Cortex of kidney (tissue), 1 donor: ENCODE measurements around the gene PLEKHM2.
"Not testable (repeated sequence)": the region's sequence is repeated elsewhere in the genome, so short reads cannot be mapped to it uniquely, and the experiment has no call there.

Source experiments
- DNase-seq: peaks from one replicate; lab custom pipeline; 2025; lab: John Stamatoyannopoulos, UW

PLEKHM2 gene

DNA sequence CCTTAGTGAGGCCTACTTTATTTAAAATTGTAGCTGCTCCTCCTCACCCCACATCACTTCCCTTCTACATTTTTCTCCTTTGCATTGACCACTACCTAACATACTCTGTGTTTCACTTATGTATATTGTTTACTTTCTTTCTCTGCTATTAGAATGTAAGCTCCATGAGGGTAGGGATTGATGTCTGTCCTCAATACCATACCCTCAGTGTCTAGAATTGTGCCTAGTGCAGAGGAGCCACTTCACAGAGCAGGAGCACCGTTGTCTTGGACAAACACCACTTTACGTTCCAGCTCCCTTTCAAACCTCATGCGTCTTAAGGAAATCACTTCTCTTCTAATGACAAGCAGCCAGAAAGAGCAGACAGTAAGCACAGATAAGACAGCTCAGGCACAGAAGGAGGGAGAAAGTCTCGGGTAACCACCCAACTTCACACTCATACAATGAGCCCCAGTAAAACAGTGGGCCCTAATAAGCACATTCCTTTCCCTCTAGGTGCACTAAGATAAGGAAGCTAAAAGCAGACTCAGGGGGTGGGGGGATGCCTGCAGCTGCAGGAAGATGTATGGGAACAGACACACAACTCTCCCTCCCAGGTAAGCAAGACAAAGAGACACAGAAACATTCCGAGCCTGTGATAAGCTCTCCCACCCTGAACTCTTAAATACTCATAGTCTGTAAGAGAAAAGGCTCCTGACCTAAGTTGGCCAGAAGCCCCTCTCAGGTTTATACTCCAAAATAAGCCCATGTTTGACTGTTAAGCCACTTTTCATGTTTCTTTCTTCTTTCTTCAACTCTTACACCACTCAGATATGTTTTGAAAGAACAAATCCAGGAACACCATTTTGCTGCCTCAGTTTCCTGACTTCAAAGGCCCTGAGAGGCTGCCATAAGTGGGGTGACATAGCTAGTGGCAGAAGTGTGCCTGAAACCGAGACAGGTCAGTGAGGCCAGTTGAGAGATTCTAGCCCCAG, 7.1 kb upstream of the PLEKHM2 start:
- no peak for DNase-seq

DNA sequence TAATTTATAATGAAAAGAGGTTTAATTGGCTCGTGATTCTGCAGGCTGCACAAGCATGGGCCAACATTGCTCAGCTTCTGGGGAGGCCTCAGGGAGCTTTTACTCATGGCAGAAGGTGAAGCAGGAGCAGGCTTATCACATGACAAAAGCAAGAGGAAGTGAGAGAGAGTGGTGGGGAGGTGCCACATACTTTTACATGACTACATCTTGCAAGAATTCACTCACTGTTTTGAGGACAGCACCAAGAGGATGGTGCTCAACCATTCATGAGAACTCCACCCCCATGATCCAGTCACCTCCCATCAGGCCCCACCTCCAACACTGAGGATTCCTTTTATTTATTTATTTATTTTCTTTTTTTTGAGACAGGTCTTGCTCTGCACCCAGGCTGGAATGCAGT, 5.5 kb upstream of the PLEKHM2 start:
- no peak for DNase-seq

DNA sequence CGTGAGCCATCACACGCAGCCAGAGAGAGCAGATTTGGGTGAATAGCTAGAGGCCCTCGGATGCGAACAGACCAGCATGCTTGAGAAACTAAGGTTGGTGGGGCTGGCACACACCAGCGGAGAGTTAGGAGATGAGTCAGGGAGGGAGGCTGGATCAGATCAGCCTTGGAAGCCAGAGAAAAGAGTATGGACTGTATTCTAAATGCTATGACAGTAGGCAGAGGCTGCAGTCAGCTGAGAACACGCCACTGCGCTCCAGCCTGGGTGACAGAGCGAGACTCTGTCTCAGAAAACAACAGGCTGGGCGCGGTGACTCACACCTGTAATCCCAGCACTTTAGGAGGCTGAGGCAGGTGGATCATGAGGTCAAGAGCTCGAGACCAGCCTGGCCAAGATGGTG, 4.0 kb upstream of the PLEKHM2 start:
- DNase-seq, result no peak

DNA sequence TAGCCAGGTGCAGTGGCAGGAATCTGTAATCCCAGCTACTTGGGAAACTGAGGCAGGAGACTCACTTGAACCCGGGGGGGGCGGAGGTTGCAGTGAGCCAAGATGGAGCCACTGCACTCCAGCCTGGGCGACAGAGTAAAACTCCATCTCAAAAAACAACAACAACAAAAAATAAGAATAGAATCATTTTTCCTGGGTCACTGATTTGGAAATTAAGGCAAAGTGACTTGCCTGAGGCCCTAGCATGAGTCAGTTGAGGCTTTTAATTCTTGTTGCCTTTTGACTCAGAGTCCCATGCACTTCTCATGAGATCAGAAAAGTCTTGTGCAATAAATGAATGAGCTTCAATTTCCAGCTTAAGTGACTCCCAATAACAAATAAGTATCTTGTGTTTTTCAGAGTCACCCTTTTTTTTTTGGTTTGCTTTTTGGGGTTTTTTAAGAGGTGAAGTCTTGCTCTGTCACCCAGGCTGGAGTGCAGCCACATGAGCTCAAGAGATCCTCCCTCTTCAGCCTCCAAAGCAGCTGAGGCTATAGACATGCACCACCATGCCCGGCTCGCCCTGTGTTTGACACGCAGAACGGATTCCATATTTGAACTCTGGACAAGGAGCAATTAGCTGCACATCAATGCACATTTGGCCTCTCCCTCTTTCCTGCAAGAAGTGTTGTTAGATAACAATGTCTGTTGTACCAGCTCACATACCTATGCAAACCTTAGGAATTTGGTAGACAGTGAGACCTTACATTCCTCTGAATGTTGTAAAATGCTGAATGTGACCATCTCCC, 3.4 kb upstream of the PLEKHM2 start:
- DNase-seq, result no peak

DNA sequence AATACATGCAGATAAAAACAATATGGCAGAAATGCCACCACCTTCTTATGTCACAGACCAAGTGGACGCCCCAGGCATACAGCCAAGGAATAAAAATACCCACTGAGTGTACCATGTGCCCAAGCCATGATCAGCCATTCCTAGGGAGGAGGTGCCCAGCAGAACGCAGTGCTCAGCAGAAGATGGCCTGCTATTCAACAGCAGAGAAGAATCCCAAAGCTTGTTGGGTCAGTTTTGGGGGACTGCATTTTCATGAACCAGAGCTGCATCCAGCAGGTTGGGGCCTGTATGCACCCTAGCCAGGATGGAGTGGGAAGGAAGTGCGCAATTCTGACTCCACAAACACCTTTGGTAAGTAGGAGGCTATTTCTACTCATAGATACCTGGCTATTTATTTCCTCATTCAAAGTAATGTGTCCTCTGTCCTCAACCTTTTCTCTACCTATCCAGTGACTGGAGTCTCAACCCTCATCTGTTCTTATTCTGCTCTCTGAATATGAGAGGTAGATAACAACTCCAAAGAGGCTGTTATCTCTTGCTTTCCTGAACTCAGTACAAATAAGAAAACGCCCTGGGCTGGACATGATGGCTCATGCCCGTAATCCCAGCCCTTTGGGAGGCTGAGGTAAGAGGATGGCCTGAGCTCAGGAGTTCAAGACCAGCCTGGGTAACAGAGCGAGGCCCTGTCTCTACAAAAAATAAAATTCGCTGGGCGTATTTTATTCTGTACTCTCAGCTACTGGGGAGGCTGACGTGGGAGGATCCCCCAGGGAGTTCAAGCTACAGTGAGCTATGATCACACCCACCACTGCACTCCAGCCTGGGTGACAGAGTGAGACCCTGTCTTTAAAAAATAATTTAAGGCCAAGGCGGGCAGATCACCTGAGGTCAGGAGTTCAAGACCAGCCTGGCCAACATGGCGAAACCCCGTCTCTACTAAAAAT, 2.5 kb upstream of the PLEKHM2 start:
- no peak for DNase-seq

DNA sequence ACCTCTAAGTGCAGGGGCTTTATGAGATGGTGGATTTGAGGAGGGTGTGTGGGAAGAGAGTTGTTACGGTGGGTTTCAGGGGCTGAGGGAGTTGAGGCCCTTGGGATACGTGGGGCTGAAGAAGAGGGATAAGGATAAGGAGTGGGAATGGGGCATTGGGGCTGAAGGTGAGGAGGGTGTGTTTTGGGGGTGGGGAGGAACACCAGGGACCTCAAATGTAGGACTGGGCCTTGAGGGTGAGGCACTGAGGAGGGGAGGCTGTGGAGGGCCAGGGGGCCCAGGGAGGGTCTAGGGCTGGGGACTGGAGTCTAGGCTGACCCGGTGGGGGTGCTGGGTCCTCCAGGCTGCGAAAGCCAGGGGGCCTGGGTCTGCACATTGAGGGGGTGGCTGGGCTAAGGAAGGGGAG, 1.2 kb upstream of the PLEKHM2 start:
- DNase-seq, result no peak

DNA sequence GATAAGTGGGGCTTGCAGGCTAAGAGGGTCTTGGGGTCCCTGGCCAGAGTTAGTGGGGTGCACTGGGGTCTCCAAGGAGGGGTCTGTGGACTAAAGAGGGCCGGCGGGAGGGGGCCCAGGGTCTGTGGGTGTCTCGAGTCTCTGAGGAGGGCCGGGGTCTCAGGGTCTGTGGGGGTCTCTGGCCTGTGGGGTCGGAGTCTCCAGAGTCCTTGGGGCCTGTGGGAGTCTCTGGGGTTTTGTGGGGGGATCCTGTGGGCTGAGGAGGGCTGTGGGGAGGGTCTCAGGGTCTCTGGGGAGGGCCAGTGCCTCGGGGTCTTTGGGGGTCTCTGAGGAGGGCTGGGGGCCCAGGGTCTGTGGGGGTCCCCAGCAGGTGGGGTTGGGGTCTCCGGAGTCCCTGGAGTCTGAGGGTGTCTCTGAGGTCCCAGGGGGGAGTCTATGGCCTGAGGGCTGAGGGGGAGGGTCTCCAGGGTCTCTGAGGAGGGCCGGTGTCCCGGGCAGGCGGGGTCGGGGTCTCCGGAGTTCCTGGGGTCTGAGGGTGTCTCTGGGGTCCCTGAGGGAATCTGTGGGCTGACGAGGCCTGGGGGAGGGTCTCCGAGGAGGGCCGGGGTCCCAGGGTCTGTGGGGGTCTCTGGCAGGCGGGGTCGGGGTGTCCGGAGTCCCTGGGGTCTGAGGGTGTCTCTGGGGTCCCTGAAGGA, 628 bp upstream of the PLEKHM2 start:
- DNase-seq, result no peak

DNA sequence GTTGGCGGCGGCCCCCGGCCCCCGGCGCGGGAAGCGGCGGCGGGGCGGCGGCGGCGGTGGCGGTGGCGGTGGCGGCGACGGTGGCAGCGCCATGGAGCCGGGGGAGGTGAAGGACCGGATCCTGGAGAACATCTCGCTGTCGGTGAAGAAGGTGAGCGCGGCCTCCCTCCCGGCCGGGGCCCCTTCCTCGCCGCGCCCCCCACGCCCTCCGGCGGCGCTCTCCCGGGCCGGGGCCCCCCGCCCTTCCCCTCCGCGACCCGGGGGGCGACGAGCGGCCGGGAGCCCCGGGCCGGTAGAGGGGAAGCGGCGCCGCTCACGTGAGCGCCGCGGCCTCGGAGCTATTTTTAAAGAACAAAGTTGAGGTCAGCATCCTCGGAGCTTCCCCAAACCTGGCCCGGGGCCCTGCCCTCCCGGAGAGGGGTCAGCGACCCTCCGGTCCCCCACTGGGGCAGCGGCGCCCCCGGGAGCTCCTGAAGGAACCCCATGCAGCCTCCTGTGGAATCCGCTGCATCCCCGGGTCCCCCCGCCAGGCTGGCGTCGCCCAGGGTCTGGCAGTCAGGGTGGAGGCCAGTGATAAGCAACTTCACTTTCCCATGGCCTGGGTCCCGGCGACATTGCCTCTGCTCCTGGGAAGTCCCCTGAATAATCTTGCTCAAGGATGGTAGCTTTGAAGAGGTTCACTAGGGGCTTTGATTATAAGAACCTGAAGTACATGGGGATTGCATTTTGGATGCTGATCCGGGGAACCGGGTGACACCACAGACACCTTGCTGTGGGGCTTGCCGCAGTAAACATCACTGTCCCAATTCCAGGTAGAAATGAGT, 560 bp downstream of the PLEKHM2 start:
- no peak for DNase-seq

DNA sequence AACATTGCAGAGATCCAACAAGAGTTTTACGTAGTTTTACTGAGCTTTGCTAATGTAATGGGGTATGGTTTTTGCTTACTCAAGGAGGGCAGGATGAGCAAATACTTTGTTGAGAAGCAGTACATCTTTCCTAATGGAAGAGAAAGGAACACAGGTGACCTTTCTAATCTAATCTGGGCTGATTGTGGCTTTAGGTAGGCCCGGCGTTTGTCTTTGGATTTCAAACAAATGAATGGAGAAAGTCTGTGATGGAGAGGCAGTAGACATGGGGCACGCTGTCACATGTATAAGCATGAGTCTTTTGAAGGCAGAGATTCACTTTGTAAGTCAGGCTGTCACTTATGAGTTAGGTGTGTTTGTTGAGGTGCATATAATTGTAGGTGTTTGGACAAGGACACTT, 1.7 kb downstream of the PLEKHM2 start:
- DNase-seq, result no peak

DNA sequence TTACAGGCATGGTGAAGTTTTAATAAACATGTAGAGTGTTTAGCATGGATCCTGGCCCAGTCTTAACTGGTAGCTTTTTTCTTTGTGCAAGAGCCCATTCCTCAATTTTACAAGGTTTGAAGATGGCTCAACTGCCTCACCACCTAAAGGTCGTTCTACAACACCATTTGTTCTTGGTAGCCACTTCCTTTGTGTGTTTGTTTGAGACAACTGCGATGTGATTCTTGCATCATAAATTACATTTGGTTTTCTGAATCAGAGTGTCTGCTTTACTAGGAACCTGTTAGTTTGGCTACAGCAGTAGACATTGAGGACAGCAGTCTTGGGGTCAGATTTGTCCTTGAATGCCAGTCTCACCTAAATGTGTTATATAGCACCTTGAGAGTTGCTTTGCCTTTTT, 3.3 kb downstream of the PLEKHM2 start:
- DNase-seq, result no peak

DNA sequence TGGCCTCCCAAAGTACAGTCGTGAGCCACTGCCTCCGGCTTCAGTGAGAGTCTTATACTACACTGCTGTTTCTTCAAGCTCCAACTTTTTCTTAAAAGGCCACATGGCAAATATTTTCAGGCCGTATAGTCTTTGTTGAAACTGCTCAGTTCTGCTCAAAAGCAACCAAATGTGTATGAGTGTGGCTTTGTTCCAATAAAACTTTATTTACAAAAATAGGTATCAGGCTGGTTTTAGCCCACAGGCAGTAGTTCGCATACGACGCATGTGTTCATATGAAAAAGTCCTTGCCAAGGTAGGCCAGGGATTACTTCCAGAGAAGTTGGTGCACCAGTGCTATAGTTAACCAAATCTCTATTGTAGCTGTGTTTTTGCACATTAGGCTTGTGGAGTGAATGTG, 6.2 kb downstream of the PLEKHM2 start:
- DNase-seq, result no peak

DNA sequence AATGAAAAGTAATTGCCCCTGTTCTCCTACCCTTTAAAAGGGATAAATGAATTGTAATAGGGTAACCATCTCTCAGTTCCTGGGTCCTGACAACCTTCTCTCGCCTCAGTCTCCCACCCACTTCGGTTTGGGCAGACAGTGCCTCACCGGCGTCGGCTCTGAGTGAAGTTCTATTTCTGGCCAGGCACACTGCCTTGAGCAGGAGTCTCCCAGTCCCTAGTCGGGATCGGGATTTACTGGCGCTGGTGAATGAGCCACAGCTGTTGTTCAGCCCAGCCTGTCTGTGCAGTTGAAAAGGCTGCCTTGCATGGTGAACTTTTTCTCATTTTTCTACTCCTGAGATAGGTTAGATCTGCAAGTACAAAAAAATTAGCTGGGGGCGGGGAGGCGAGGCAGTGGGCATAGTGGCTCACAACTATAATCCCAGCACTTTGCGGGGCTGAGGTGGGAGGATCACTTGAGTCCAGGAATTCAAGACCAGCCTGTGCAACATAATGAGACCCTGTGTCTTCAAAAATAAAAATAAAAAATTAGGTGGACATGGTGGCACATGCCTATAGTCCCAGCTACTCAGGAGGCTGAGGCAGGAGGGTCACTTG, 7.4 kb downstream of the PLEKHM2 start:
- no peak for DNase-seq

DNA sequence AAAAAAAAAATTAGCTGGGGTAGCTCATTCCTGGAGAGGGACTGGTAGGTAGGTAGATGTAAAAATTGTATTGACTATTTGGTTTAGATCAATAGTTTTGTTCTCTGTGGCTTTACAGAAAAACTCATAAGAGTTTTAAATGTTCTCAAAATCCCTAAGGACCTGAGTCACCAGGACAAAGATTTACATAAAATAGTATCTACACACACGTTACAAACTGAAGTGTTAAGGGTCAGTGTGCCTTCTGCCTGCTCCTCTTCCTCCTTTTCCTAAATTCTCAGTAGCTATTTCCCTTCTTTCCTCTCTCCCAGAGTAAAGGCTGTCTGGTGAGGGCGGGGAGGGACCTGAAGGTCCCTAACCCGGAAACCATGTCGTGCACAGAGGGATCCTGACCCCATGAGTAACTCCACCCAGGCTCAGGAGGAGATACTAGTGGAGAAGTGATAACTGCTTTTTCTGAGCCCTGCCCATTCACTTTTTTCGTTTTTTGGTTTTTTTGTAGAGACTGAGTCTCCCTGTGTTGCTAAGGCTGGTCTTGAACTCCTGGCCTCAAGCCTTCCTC, 8.1 kb downstream of the PLEKHM2 start:
- no peak for DNase-seq

DNA sequence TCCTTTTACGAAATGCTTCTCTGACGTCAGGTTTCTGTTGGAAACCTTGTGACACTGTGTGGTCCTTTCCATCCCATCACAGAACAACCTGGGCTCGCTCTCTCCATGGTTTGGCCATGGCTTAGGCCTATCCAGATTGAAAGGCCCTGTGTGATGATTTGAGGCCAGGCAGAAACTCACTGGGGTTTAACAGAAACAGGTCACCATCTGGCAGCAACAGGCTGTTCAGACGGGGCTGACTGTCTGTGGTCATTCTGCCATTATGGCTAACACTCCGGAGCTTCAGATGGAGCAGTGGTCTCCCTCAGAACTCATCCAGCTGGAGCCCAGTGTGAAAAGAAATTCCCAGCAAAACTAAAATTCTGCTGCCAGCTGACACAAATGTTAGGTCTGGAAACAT, 9.3 kb downstream of the PLEKHM2 start:
- no peak for DNase-seq

DNA sequence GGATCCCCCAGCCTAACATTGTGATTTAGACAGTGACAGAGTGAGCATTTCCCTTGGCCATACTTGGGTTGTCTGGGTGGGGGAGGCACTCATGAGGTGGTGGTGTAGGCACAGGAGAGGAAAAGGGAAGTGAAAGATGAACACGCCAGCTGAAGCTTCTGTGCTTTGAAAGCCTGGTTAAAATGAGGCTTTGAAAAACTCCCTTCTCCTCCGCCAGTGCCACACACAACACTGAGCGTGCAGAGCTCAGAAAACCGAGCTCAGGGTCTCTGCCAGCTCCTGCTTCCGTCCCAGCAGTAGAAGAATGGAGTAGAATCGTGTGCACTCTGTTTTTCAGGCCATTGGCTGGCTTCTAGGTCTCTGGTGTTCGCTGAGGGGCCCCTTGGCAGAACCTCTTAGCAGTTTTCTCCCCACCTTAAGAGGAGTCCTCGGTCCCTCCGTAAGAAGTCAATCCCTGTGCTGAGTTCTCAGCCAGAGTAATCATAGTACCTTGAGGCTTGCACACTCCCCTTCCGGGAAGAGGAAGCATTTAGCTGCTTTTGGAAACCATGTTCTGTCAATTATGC, 12.9 kb downstream of the PLEKHM2 start:
- DNase-seq, result no peak

DNA sequence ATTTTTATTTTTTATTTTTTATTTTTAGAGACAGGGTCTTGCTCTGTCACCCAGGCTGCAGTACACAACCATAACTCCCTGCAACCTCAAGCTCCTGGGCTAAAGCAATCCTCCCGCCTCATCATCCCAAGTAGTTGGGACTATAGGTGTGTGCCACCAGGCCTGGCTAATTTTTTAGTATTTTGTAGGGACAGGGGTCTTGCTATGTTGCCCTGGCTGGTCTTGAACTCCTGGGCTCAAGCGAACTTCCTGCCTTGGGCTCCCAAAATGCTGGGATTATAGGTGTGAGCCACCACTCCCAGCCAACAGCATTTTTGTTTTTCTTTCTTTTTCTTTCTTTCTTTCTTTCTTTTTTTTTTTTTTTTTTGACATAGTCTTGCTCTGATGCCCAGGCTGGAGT, 14.1 kb downstream of the PLEKHM2 start:
- DNase-seq, result no peak

DNA sequence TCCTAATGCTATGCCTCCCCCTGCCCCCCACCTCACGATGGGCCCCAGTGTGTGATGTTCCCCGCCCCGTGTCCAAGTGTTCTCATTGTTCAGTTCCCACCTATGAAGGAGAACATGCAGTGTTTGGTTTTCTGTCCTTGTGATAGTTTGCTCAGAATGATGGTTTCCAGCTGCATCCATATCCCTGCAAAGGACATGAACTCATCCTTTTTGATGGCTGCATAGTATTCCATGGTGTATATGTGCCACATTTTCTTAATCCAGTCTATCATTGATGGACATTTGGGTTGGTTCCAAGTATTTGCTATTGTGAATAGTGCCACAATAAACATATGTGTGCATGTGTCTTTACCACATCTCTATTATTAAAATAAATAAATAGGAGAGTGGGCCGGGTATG, 15.2 kb downstream of the PLEKHM2 start:
- DNase-seq, result not testable (repeated sequence)

DNA sequence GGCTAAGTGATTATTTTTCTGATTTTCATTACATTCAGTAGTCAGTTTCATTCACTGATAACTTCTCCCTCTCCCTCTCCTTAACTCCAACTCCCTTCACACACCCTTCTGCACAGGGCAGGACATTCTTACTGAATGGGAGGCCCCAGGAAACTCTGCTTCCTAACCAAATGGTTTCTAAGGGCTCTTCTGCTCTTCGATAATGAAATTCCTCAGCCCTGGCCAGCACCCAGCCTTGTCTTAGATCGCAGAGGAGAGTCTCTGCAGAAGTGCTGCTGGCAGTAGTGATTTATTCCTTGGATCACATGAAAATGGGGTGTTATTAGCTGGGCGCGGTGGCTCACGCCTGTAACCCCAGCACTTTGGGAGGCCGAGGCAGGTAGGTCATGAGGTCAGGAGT, 16.4 kb downstream of the PLEKHM2 start:
- DNase-seq, result no peak

DNA sequence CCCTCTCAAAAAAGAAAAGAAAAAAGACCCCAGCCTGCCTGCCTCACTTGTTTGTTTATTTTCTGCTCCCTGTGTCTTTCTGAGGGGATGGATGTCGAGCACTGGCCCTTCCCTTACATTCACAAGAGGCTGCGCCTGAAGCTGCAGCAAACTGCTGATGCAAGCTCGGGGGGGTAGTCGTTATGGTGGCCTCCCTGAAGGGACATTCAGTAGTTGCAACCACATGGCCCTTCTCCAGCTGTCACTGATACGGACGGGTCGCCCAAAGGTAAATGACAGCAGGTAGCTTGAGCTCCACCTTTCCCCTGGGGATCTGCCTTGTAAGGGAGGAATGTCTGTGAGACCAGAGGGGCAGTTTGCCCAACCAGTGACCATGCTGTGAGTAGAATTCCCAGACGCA, 17.7 kb downstream of the PLEKHM2 start:
- no peak for DNase-seq
